HepG2 (cell line): ENCODE measurements around the gene LMAN2L. TPM values are rescaled to one million over a fixed set of nuclear protein-coding genes. Genes with fewer than 3 reads are reported as not detected.

ENCODE experiments used
- ATAC-seq: fragments of 200-7000 bp; cut with Tn5 transposase; 3 replicates; pipeline ENCODE4 v1.9.1; 2020; ENCODE audit warnings: mild to moderate bottlenecking, moderate library complexity
- BruUV-seq: library from RNA; stranded (reverse); fragments of 400-500 nt; replicated peaks from 2 replicates; lab custom pipeline; 2021; lab: Mats Ljungman, UMichigan
- CTCF ChIA-PET: fragments of 300-600 bp; formaldehyde crosslinking; extraction: SDS; loops from one replicate; lab custom pipeline; 2021; ENCODE audit warnings: low total read pairs, inconsistent platforms, low intra/inter-chr PET ratio; lab: Yijun Ruan, JAX
- POLR2A ChIA-PET: fragments of 350-600 bp; sonication (Branson Sonifier 250); formaldehyde crosslinking; loops from one replicate; lab custom pipeline; 2020; ENCODE audit warnings: antibody characterized with exemption, inconsistent platforms; lab: Yijun Ruan, JAX
- DNase-seq: peaks from one replicate; pipeline ENCODE4 v3.0.0-alpha.2; 2015; ENCODE audit warnings: low spot score
- FAIRE-seq: peaks from 3 replicates; lab custom pipeline; 2011; peaks lifted over from hg19 to GRCh38; lab: Jason Lieb, UNC
- H2AFZ ChIP-seq: one replicate; pipeline ENCODE4 v1.6.1; 2011; ENCODE audit warnings: low read length, inconsistent platforms
- H3K27ac ChIP-seq: fragments of 300-600 bp; 3 replicates; pipeline ENCODE4 v1.8.0; 2011; ENCODE audit warnings: mixed run types, mild to moderate bottlenecking, mixed read lengths, low read length, inconsistent platforms; ENCODE audit not compliant: insufficient read depth; ENCODE audit errors: extremely low read length
- H3K27me3 ChIP-seq, 2 experiments: fragments of 200-600 bp in 1 of 2; 2 replicates in 1 of 2; 3 replicates in 1 of 2; pipeline versions ENCODE4 v1.6.0 to v1.8.0; 2011; ENCODE audit warnings: low read length in 2 of 2, mild to moderate bottlenecking in 2 of 2, moderate library complexity in 2 of 2, inconsistent platforms in 1 of 2; ENCODE audit not compliant: insufficient read depth in 2 of 2, control insufficient read depth in 1 of 2
- H3K36me3 ChIP-seq, 2 experiments: fragments of 200-600 bp in 1 of 2; replicated peaks in 1 of 2; 2 replicates in 1 of 2; 3 replicates in 1 of 2; pipeline versions ENCODE4 v1.5.1 to v1.8.0; 2011; ENCODE audit warnings: low read length in 2 of 2, inconsistent platforms in 1 of 2; ENCODE audit not compliant: insufficient read depth in 2 of 2, control insufficient read depth in 1 of 2
- H3K4me1 ChIP-seq: 2 replicates; pipeline ENCODE4 v1.5.1; 2012; ENCODE audit warnings: low read length, inconsistent platforms; ENCODE audit not compliant: insufficient read depth
- H3K4me2 ChIP-seq: 2 replicates; pipeline ENCODE4 v1.6.0; 2011; ENCODE audit warnings: low read depth, low read length, inconsistent platforms
- H3K4me3 ChIP-seq, 3 experiments: fragments of 200-600 bp in 1 of 3; sonication (generic), shearing (Covaris generic) in 1 of 3; replicated peaks in 1 of 3; 2 replicates each; pipeline ENCODE4 v1.5.1; 2011 to 2016; ENCODE audit warnings: low read length in 3 of 3, inconsistent platforms in 2 of 3, low read depth in 2 of 3, mild to moderate bottlenecking in 2 of 3, control low read depth in 1 of 3, mixed read lengths in 1 of 3; ENCODE audit not compliant: insufficient read depth in 1 of 3
- H3K79me2 ChIP-seq: one replicate; pipeline ENCODE4 v1.6.1; 2011; ENCODE audit warnings: low read length, inconsistent platforms; ENCODE audit not compliant: insufficient read depth
- H3K9ac ChIP-seq: 2 replicates; pipeline ENCODE4 v1.6.0; 2011; ENCODE audit warnings: mild to moderate bottlenecking, low read depth, low read length, inconsistent platforms; ENCODE audit not compliant: insufficient read depth
- H3K9me3 ChIP-seq: 2 replicates; pipeline ENCODE4 v1.5.1; 2012; ENCODE audit warnings: mild to moderate bottlenecking, low read length
- H4K20me1 ChIP-seq: 2 replicates; pipeline ENCODE4 v1.6.0; 2011; ENCODE audit warnings: inconsistent platforms, mild to moderate bottlenecking, low read length, moderate library complexity; ENCODE audit not compliant: insufficient read depth
- MEF2D ChIP-seq: sonication (generic); formaldehyde crosslinking; IDR thresholded peaks from 2 replicates; pipeline ENCODE4 v1.5.1; 2020; ENCODE audit warnings: mild to moderate bottlenecking, missing genetic modification reagents
- MXD3 ChIP-seq: IDR thresholded peaks from 2 replicates; pipeline ENCODE4 v1.6.1; 2016; ENCODE audit warnings: mild to moderate bottlenecking, missing biosample characterization, missing genetic modification reagents
- REXO4 ChIP-seq: sonication (generic); formaldehyde crosslinking; IDR thresholded peaks from 2 replicates; pipeline ENCODE4 v1.8.0; 2022; ENCODE audit warnings: missing genetic modification reagents, mild to moderate bottlenecking, borderline replicate concordance
- ZNF101 ChIP-seq: sonication (generic); formaldehyde crosslinking; IDR thresholded peaks from 2 replicates; pipeline ENCODE4 v1.4.0; 2020; ENCODE audit warnings: mild to moderate bottlenecking, low read depth, missing genetic modification reagents, borderline replicate concordance
- ZNF598 ChIP-seq: sonication (generic); formaldehyde crosslinking; IDR thresholded peaks from 2 replicates; pipeline ENCODE4 v1.5.1; 2020; ENCODE audit warnings: mild to moderate bottlenecking, missing genetic modification reagents, borderline replicate concordance
- ZNF713 ChIP-seq: sonication (generic); formaldehyde crosslinking; IDR thresholded peaks from 2 replicates; pipeline ENCODE4 v1.4.0; 2020; ENCODE audit warnings: mild to moderate bottlenecking, missing genetic modification reagents
- ZNF777 ChIP-seq: sonication (generic); formaldehyde crosslinking; IDR thresholded peaks from 2 replicates; pipeline ENCODE4 v1.4.0; 2020; ENCODE audit warnings: missing genetic modification reagents
- ZSCAN21 ChIP-seq: sonication (generic); formaldehyde crosslinking; IDR thresholded peaks from 2 replicates; pipeline ENCODE4 v1.8.0; 2022; ENCODE audit warnings: mild to moderate bottlenecking, missing genetic modification reagents, moderate library complexity, borderline replicate concordance
- WGBS: methylation state at CpG from one replicate; pipeline ENCODE4 v1.1.6; 2017; ENCODE audit warnings: low lambda C conversion rate; 5-methylcytosine and 5-hydroxymethylcytosine counted together
- in situ Hi-C: cut with HindIII; loops from 2 replicates; pipeline ENCODE4 v1.10.0; 2017; ENCODE audit warnings: low pct_unique_long_range_greater_than_20kb; ENCODE audit not compliant: extremely low pct_ligation_motif_present
- intact Hi-C: fragments of 100-400 bp; cut with micrococcal nuclease; formaldehyde crosslinking; loops from one replicate; pipeline ENCODE4 v1.10.0; 2022; ENCODE audit not compliant: unreplicated experiment
- polyA plus RNA-seq, 8 experiments: library from polyadenylated mRNA; depleted of rRNA in 3 of 8; stranded (reverse) in 7 of 8; unstranded in 1 of 8; fragments of >200 nt; fragmentation: Illumina TruSeq in 4 of 8; extraction: Trizol in 4 of 8; gene quantifications; 2 replicates each; pipeline versions ENCODE4 v1.2.1 to v1.2.3, GENCODE V29; 2011 to 2016; ENCODE audit warnings: low read depth in 4 of 8, missing spikeins in 1 of 8, mixed read lengths in 1 of 8; ENCODE audit not compliant: insufficient read depth in 1 of 8
- total RNA-seq, 5 experiments: library from RNA; depleted of rRNA; stranded (reverse); fragments of >200 nt; fragmentation: Illumina TruSeq; extraction: Trizol; gene quantifications; 2 replicates each; pipeline ENCODE4 v1.2.3, GENCODE V29; 2016; ENCODE audit warnings: low read depth in 1 of 5

LMAN2L gene
- total and polyA plus RNA-seq, 2 of the 13 experiments (the other 11 are each of a cell fraction or from before 2014, with no cell fraction given) = 39.1 to 57.9 TPM

- ChIA-PET POLR2A (no interaction called here), CTCF (no interaction called here)
- H3K4me2 ChIP-seq = no peak overlapping the region
- intact Hi-C loops = loop anchor here (5.0 kb wide), 2 partner anchors 73 to 87 kb away; partner anchors contain the start of gene CNNM4
- H3K27ac ChIP-seq = no peak overlapping the region
- H2AFZ ChIP-seq = no peak overlapping the region
- no peak for TF ChIP-seq MXD3 (CRISPR knock-in tag)
- no peak for TF ChIP-seq ZNF598 (CRISPR knock-in tag)
- no peak for TF ChIP-seq ZSCAN21 (CRISPR knock-in tag)
- TF ChIP-seq REXO4 = no peak
- no peak for TF ChIP-seq MEF2D (CRISPR knock-in tag)
- no peak for TF ChIP-seq ZNF713 (CRISPR knock-in tag)
- no peak for TF ChIP-seq ZNF101 (CRISPR knock-in tag)
- TF ChIP-seq ZNF777 (CRISPR knock-in tag) = no peak
- H3K9me3 ChIP-seq = no peaks in the 10 kb centered on the region
- peaks cover 8 to 33% of the 10 kb centered on the region in 2 experiments; a peak in 3 of 5 replicates for H3K27me3 ChIP-seq
- H3K36me3 ChIP-seq = no peaks in the 10 kb centered on the region
- peaks cover 47% of the 10 kb centered on the region for H3K4me1 ChIP-seq
- ATAC-seq (no peak), FAIRE-seq (no peak), DNase-seq (no peak)
- WGBS = 42% methylated on average over 11 of the region's 14 CpGs
- H3K9ac ChIP-seq = no peak overlapping the region
- H3K4me3 ChIP-seq = no peak overlapping the region
- in situ Hi-C loops = no loop called here
- no peaks in the 10 kb centered on the region for H3K79me2 ChIP-seq
- BruUV-seq = no TSS peak
- no peaks in the 10 kb centered on the region for H4K20me1 ChIP-seq
Observed at GRCh38 chr2:96689431-96689991, 50.4 kb downstream of the LMAN2L start.
